Kidney (tissue), 14 donors: ENCODE data around the gene ADISSP. TPM values are rescaled to one million over a fixed set of nuclear protein-coding genes. Genes with fewer than 3 reads are reported as not detected.

ENCODE experiments used
- DNase-seq, 5 donors: peaks; one replicate each; pipeline ENCODE4 v3.0.0-alpha.2; 2013 to 2020
- FAIRE-seq: peaks from 2 replicates; lab custom pipeline; 2012; peaks lifted over from hg19 to GRCh38; lab: Jason Lieb, UNC
- H3K27ac ChIP-seq, 2 donors: one replicate each; pipeline ENCODE4 v1.7.0; 2013; ENCODE audit warnings: low read depth in 2 of 2, low read length in 2 of 2, inconsistent platforms in 1 of 2
- H3K27me3 ChIP-seq: one replicate; pipeline ENCODE4 v1.7.1; 2013; ENCODE audit warnings: low read length, inconsistent platforms; ENCODE audit not compliant: control insufficient read depth, insufficient read depth
- H3K36me3 ChIP-seq, 3 donors: one replicate each; pipeline versions ENCODE4 v1.7.0 to v1.7.1; 2013; ENCODE audit warnings: low read length in 3 of 3, control low read depth in 1 of 3, inconsistent platforms in 1 of 3; ENCODE audit not compliant: insufficient read depth in 3 of 3, control insufficient read depth in 2 of 3
- H3K4me1 ChIP-seq, 3 donors: one replicate each; pipeline versions ENCODE4 v1.7.0 to v1.7.1; 2013; ENCODE audit warnings: low read length in 3 of 3, inconsistent platforms in 1 of 3, low read depth in 1 of 3; ENCODE audit not compliant: control insufficient read depth in 2 of 3, insufficient read depth in 2 of 3
- H3K4me3 ChIP-seq, 3 donors: one replicate each; pipeline versions ENCODE4 v1.7.0 to v1.8.1; 2013; ENCODE audit warnings: low read length in 3 of 3, control low read depth in 1 of 3, inconsistent platforms in 1 of 3
- H3K9ac ChIP-seq, 3 donors: one replicate each; pipeline versions ENCODE4 v1.7.0 to v1.7.1; 2013; ENCODE audit warnings: low read length in 3 of 3, control low read depth in 1 of 3, inconsistent platforms in 1 of 3
- H3K9me3 ChIP-seq, 3 donors: one replicate each; pipeline versions ENCODE4 v1.7.0 to v1.7.1; 2013; ENCODE audit warnings: low read length in 3 of 3, control low read depth in 1 of 3, inconsistent platforms in 1 of 3; ENCODE audit not compliant: control insufficient read depth in 2 of 3, insufficient read depth in 1 of 3
- CTCF ChIP-seq: IDR thresholded peaks from 3 replicates; pipeline ENCODE4 v1.5.1; 2012; ENCODE audit warnings: mild to moderate bottlenecking, moderate library complexity, borderline replicate concordance; ENCODE audit not compliant: insufficient read depth; ENCODE audit errors: extremely low read depth
- intact Hi-C: fragments of 100-400 bp; cut with DNase I; formaldehyde crosslinking; loops from one replicate; pipeline ENCODE4 v1.11.1; 2022
- polyA plus RNA-seq: library from polyadenylated mRNA; stranded (reverse); fragments of 350-450 nt; fragmentation: Illumina TruSeq; extraction: RNeasy Lipid Tissue Mini Kit (QIAGEN cat#74804); gene quantifications from one replicate; pipeline ENCODE4 v1.2.3, GENCODE V29; 2014; ENCODE audit warnings: low read depth, low replicate concordance; ENCODE audit not compliant: insufficient read depth
- total RNA-seq: library from RNA; stranded (reverse); fragmentation: NEBNext Ultra II Directional; extraction: Animal tissue kit (Norgen Biotek cat#: 25700); gene quantifications from one replicate; pipeline ENCODE4 v1.2.1, GENCODE V29; 2021
- donor health status: control.
- donor health status: control.
- donor health status: control.
- donor health status: control.
- donor health status: control.
- donor health status: DM: yes; HTN: yes; CAD: no.
- donor health status: Normal renal cell carcinoma (clear cell type).

The ADISSP gene
- total and polyA plus RNA-seq, 2 donors from 2014 or later, result 26.3 to 31.8 TPM

- no peaks in the 10 kb centered on the region for H3K27me3 ChIP-seq
- no peaks in the 10 kb centered on the region for H3K9me3 ChIP-seq
- H3K9ac ChIP-seq, result no peak overlapping the region
- TF ChIP-seq CTCF, result no peak
- H3K4me3 ChIP-seq, result no peak overlapping the region
- H3K27ac ChIP-seq, result no peak overlapping the region
- intact Hi-C loops, result no loop called here
- peaks cover 0 to 5% (median 2%) of the 10 kb centered on the region in 3 donors for H3K4me1 ChIP-seq
- H3K36me3 ChIP-seq, result no peaks in the 10 kb centered on the region
- FAIRE-seq (no peak), DNase-seq (peak in 1 of 5 donors; percentile 54)
Measured at GRCh38 chr20:3729811-3730540, 37.6 kb downstream of the ADISSP start.

GRCh38 chr20:3729378-3729777 is 38.2 kb downstream of the ADISSP start:
- no peak overlapping the region for H3K27ac ChIP-seq
- DNase-seq (peak in 1 of 5 donors; percentile 60), FAIRE-seq (no peak)
- H3K36me3 ChIP-seq, result no peaks in the 10 kb centered on the region
- H3K4me1 ChIP-seq, result peaks cover 0 to 5% (median 2%) of the 10 kb centered on the region in 3 donors
- H3K27me3 ChIP-seq, result no peaks in the 10 kb centered on the region
- no peak overlapping the region for H3K9ac ChIP-seq
- TF ChIP-seq CTCF, result no peak
- intact Hi-C loops, result no loop called here
- no peaks in the 10 kb centered on the region for H3K9me3 ChIP-seq
- no peak overlapping the region for H3K4me3 ChIP-seq

GRCh38 chr20:3728876-3729275 is 38.7 kb downstream of the ADISSP start:
- intact Hi-C loops, result no loop called here
- H3K27me3 ChIP-seq, result no peaks in the 10 kb centered on the region
- no peaks in the 10 kb centered on the region for H3K36me3 ChIP-seq
- H3K4me3 ChIP-seq, result no peak overlapping the region
- FAIRE-seq (no peak), DNase-seq (peak in 1 of 5 donors; percentile 57)
- no peak overlapping the region for H3K27ac ChIP-seq
- H3K4me1 ChIP-seq, result peaks cover 0 to 2% (median 0%) of the 10 kb centered on the region in 3 donors
- H3K9me3 ChIP-seq, result no peaks in the 10 kb centered on the region
- no peak overlapping the region for H3K9ac ChIP-seq
- TF ChIP-seq CTCF, result no peak
